Cardiac muscle cell (in vitro differentiated cells and primary cell): Measurements from ENCODE around the gene CKB. TPM values are rescaled to one million over a fixed set of nuclear protein-coding genes. Genes with fewer than 3 reads are reported as not detected.
A peak's percentile ranks its signal among the peaks of the same experiment; 100 is the strongest.

Experiments used
- DNase-seq, 2 donors: peaks; one replicate each; pipeline versions ENCODE4 v3.0.0 to v3.0.0-alpha.2; 2010 to 2017; ENCODE audit warnings: low read depth in 1 of 2, low spot score in 1 of 2
- H3K27ac ChIP-seq: fragments of 200-600 bp; sonication (generic); 2 replicates; pipeline ENCODE4 v1.5.1; 2016
- H3K27me3 ChIP-seq: fragments of 200-600 bp; sonication (generic); 2 replicates; pipeline ENCODE4 v1.6.0; 2016; ENCODE audit warnings: control low read depth
- H3K36me3 ChIP-seq: fragments of 200-600 bp; sonication (generic); 2 replicates; pipeline ENCODE4 v1.5.1; 2016; ENCODE audit warnings: control low read depth
- H3K4me1 ChIP-seq: fragments of 200-600 bp; sonication (generic); 2 replicates; pipeline ENCODE4 v1.8.1; 2017; ENCODE audit warnings: low read depth, mild to moderate bottlenecking, mixed run types
- H3K4me3 ChIP-seq: fragments of 200-600 bp; sonication (generic); 2 replicates; pipeline ENCODE4 v1.5.1; 2016; ENCODE audit warnings: mild to moderate bottlenecking
- H3K9me3 ChIP-seq: fragments of 200-600 bp; sonication (generic); 2 replicates; pipeline ENCODE4 v1.5.1; 2017; ENCODE audit warnings: low read depth, mild to moderate bottlenecking, control low read depth
- polyA plus RNA-seq: library from polyadenylated mRNA; unstranded; fragments of >200 nt; fragmentation: Nextera tagmentation; extraction: Ambion mirVana; gene quantifications from 2 replicates; pipeline ENCODE4 v1.2.1, GENCODE V29; 2016
- total RNA-seq: library from RNA; depleted of rRNA; stranded (reverse); fragments of >200 nt; gene quantifications from 2 replicates; pipeline ENCODE4 v1.2.3, GENCODE V29; 2016
- TF ChIP-seq, protein P1 (sequence below): IDR thresholded peaks from 2 replicates; pipeline ENCODE4 v1.5.1; 2012; ENCODE audit warnings: low read depth, mild to moderate bottlenecking, low read length

Gene CKB
- total and polyA plus RNA-seq, 2 experiments from 2014 or later: 169 to 327 TPM

- DNase-seq: peak in 1 of 2 donors; percentile 14
- H3K9me3 ChIP-seq: no peaks in the 10 kb centered on the region
- H3K36me3 ChIP-seq: peaks cover 24% of the 10 kb centered on the region
- no peak overlapping the region for H3K4me3 ChIP-seq
- no peaks in the 10 kb centered on the region for H3K27me3 ChIP-seq
- H3K4me1 ChIP-seq: no peaks in the 10 kb centered on the region
- H3K27ac ChIP-seq: peak overlapping the region; percentile 29
- TF ChIP-seq, protein P1, sequence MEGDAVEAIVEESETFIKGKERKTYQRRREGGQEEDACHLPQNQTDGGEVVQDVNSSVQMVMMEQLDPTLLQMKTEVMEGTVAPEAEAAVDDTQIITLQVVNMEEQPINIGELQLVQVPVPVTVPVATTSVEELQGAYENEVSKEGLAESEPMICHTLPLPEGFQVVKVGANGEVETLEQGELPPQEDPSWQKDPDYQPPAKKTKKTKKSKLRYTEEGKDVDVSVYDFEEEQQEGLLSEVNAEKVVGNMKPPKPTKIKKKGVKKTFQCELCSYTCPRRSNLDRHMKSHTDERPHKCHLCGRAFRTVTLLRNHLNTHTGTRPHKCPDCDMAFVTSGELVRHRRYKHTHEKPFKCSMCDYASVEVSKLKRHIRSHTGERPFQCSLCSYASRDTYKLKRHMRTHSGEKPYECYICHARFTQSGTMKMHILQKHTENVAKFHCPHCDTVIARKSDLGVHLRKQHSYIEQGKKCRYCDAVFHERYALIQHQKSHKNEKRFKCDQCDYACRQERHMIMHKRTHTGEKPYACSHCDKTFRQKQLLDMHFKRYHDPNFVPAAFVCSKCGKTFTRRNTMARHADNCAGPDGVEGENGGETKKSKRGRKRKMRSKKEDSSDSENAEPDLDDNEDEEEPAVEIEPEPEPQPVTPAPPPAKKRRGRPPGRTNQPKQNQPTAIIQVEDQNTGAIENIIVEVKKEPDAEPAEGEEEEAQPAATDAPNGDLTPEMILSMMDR: no peak
Measured at GRCh38 chr14:103488960-103489359, 33.7 kb downstream of the CKB start.

DNA sequence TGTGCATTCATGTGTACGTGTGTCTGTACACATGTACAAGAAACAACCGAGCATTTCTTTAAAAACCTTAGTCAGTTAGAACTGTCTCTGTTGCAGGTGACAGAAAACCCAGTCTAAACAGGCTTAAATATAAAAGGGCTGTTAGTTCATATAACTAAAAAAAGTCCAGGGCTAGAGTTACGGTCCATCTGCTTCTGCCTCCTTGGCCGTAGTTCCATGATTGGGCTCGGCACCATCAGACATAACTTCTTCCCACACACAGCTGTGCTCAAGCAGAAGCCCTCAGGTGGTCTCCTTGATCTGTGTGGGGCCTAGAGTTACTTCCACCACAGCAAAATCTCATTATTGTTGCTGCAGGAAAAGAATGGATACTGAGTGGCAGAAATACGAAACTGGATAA lies 34.6 kb downstream of the CKB start:
- no peaks in the 10 kb centered on the region for H3K4me1 ChIP-seq
- TF ChIP-seq, protein P1: no peak
- no peak for DNase-seq

DNA sequence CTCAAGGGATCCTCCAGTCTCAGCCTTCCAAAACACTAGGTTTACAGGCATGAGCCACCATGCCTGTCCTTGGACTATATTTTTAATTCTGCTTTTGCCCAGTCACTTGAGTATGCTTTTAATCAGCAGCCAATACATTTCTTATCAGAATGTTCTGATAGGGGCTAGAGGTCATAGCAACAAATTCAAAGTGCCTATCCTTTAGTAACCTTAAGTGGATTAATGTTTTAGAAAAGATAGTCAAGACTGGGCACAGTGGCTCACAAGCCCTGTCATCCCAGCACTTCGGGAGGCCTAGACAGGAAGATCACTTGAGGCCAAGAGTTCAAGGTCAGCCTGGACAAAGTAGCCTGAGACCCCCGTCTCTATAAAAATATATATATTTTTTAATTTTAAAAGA lies 37.1 kb downstream of the CKB start:
- no peak overlapping the region for H3K4me3 ChIP-seq
- no peak overlapping the region for H3K27ac ChIP-seq
- H3K9me3 ChIP-seq: no peaks in the 10 kb centered on the region
- no peaks in the 10 kb centered on the region for H3K27me3 ChIP-seq
- DNase-seq: no peak
- H3K36me3 ChIP-seq: peaks cover 14% of the 10 kb centered on the region
- no peaks in the 10 kb centered on the region for H3K4me1 ChIP-seq
- TF ChIP-seq, protein P1: no peak

More for the DNA sequence above, 34.6 kb downstream of the CKB start:
- H3K27ac ChIP-seq: no peak overlapping the region
- no peak overlapping the region for H3K4me3 ChIP-seq
- H3K36me3 ChIP-seq: peaks cover 21% of the 10 kb centered on the region
- no peaks in the 10 kb centered on the region for H3K9me3 ChIP-seq
- no peaks in the 10 kb centered on the region for H3K27me3 ChIP-seq

- H3K4me1 ChIP-seq: no peaks in the 10 kb centered on the region
- no peaks in the 10 kb centered on the region for H3K27me3 ChIP-seq
- no peak overlapping the region for H3K4me3 ChIP-seq
- H3K9me3 ChIP-seq: no peaks in the 10 kb centered on the region
- H3K36me3 ChIP-seq: peaks cover 25% of the 10 kb centered on the region
- H3K27ac ChIP-seq: no peak overlapping the region
- TF ChIP-seq, protein P1: no peak
- DNase-seq: peak in 1 of 2 donors; percentile 64
Measured at GRCh38 chr14:103483600-103483999, 39.0 kb downstream of the CKB start.

GRCh38 chr14:103480595-103480994 lies 42.0 kb downstream of the CKB start:
- Histone ChIP-seq H3K9me3 (no peaks in the 10 kb centered on the region), H3K4me3 (no peak overlapping the region), H3K4me1 (no peaks in the 10 kb centered on the region), H3K36me3 (peaks cover 38% of the 10 kb centered on the region), H3K27ac (no peak overlapping the region), H3K27me3 (no peaks in the 10 kb centered on the region)
- DNase-seq: no peak
- TF ChIP-seq, protein P1: no peak

DNA sequence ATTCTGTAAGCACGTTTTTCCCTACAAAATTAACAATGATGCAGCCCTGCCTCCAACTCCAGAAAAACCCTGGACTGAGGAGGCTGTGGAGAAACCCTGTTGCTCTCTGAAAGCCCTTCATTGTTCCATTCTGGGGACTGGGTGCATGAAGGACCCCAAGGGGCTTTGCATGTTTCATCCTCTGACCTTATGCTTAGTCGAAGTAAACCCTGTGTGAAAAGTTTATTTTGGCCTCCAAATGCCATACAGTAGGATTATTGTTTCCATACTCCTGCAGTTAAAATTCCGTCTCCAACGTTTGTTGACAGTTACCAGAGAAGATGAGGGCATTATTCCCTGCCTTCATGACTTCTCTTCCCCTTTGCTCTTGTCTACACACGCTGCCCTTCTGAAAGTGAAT lies 46.0 kb downstream of the CKB start:
- Histone ChIP-seq H3K4me1 (no peaks in the 10 kb centered on the region), H3K4me3 (no peak overlapping the region)

More for the DNA sequence above, 46.0 kb downstream of the CKB start:
- no peaks in the 10 kb centered on the region for H3K27me3 ChIP-seq
- TF ChIP-seq, protein P1: no peak
- no peak for DNase-seq
- H3K27ac ChIP-seq: no peak overlapping the region
- no peaks in the 10 kb centered on the region for H3K9me3 ChIP-seq
- peaks cover 54% of the 10 kb centered on the region for H3K36me3 ChIP-seq
